NB4 (cell line): ENCODE results near the gene SLC30A10.

Experiments
- MYC ChIP-seq: IDR thresholded peaks from 2 replicates; pipeline ENCODE4 v1.6.1; 2011; ENCODE audit warnings: low read depth, low read length
- TF ChIP-seq, protein P1 (sequence below): IDR thresholded peaks from one replicate; pipeline ENCODE4 v1.5.1; 2012; ENCODE audit warnings: low read depth, low read length
- TF ChIP-seq, protein P2 (sequence below): IDR thresholded peaks from 2 replicates; pipeline ENCODE4 v1.6.1; 2011; ENCODE audit warnings: low read depth, low read length

DNA sequence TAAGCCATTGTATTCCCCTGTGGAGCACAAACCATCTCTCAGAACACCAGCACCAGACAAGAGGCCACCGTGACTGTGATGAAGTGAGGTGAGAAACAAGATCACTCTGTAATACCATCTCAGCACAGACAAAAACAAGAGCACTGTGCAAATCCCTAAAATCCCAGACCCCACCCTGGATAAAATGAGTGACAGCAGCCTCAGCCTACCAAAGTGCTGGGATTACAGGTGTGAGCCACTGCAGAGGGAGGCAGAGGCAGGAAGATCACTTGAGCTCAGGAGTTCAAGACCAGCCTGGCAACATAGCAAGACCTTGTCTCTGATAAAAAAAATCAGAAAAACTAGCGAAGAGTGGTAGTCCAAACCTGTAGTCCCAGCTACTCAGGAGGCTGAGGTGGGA is 23.4 kb downstream of the SLC30A10 start:
- TF ChIP-seq, protein P1, sequence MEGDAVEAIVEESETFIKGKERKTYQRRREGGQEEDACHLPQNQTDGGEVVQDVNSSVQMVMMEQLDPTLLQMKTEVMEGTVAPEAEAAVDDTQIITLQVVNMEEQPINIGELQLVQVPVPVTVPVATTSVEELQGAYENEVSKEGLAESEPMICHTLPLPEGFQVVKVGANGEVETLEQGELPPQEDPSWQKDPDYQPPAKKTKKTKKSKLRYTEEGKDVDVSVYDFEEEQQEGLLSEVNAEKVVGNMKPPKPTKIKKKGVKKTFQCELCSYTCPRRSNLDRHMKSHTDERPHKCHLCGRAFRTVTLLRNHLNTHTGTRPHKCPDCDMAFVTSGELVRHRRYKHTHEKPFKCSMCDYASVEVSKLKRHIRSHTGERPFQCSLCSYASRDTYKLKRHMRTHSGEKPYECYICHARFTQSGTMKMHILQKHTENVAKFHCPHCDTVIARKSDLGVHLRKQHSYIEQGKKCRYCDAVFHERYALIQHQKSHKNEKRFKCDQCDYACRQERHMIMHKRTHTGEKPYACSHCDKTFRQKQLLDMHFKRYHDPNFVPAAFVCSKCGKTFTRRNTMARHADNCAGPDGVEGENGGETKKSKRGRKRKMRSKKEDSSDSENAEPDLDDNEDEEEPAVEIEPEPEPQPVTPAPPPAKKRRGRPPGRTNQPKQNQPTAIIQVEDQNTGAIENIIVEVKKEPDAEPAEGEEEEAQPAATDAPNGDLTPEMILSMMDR = no peak
- TF ChIP-seq MYC = no peak
- TF ChIP-seq, protein P2, sequence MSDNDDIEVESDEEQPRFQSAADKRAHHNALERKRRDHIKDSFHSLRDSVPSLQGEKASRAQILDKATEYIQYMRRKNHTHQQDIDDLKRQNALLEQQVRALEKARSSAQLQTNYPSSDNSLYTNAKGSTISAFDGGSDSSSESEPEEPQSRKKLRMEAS = no peak
